ENCODE data around the gene FAM20C.

FAM20C gene

DNA sequence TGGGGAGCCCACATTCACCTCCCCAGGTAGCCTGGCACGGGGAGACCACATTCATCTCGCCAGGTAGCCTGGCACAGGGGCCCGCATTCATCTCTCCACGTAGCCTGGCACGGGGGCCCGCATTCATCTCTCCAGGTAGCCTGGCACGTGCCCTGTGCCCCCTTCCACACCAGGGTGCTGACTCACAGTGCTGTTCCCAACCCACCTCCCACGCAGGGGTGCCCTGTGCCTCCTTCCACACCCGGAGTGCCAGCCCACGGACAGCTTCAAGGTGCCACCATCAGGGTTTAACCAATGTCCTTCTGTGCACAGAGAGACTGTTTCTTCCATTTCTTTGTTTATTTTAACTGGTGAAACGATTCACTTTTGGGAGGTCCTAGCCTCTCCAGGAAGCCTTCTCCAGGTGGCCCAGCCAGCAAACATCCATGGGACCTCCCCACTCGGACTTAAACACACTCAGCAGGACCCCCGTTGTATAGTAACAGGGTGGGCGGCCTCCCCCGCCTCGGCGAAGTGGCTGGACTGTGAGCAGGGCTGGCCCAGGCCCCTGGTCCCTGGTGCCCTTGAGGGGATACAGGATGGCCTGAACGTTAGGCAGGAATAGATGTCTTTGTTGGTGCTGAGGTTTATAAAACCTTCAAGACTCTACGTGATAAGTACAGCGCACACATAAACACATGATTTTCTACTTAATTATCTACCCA lies 56.5 kb downstream of the FAM20C start:
- no peaks in the 10 kb centered on the region for H3K27me3 ChIP-seq
- H3K27ac ChIP-seq = no peak overlapping the region
- no peak for TF ChIP-seq Cebpa-rat (IDR thresholded peaks at IDR 0.05)
- no peak overlapping the region for H3K9ac ChIP-seq
- H4K20me1 ChIP-seq = peaks cover 42% of the 10 kb centered on the region
- H3K36me3 ChIP-seq = peaks cover 99% of the 10 kb centered on the region
- no peak overlapping the region for H3K4me3 ChIP-seq
- peaks cover 10% of the 10 kb centered on the region for H3K9me3 ChIP-seq
- no peaks in the 10 kb centered on the region; the same call in 1 of the 2 replicates for H3K4me1 ChIP-seq
- no peak overlapping the region for H3K4me2 ChIP-seq

DNA sequence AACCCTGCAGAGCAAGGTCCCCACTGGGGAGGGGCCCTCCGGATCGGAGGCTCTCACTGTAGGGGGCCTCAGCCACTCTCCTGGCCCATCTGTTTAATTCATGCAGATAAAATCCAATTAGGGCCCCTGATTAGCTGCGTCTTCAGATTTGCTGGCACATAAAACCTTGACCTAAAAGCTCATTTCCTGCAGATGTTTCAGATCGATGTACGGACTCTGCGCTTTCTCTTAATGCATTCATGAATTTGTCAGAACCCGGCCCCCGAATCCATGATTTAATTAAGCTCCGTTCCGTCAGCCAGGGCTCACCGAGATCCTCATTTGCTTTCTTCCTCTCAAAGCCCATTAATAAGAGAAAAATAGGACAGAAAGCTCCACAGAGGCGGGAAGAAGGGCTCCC lies 57.6 kb downstream of the FAM20C start:
- H3K4me2 ChIP-seq = no peak overlapping the region
- no peak overlapping the region for H3K27ac ChIP-seq
- no peak for TF ChIP-seq Cebpa-rat (IDR thresholded peaks at IDR 0.05)
- H3K36me3 ChIP-seq = peaks cover 100% of the 10 kb centered on the region
- no peaks in the 10 kb centered on the region for H3K27me3 ChIP-seq
- no peak overlapping the region for H3K9ac ChIP-seq
- H3K9me3 ChIP-seq = peaks cover 21% of the 10 kb centered on the region
- peaks cover 31% of the 10 kb centered on the region for H4K20me1 ChIP-seq
- no peaks in the 10 kb centered on the region; the same call in 1 of the 2 replicates for H3K4me1 ChIP-seq
- H3K4me3 ChIP-seq = no peak overlapping the region

GRCh38 chr7:250523-250922 lies 58.2 kb downstream of the FAM20C start:
- no peak overlapping the region for H3K4me2 ChIP-seq
- no peak overlapping the region for H3K27ac ChIP-seq
- peaks cover 100% of the 10 kb centered on the region for H3K36me3 ChIP-seq
- no peak overlapping the region for H3K4me3 ChIP-seq
- peaks cover 25% of the 10 kb centered on the region for H4K20me1 ChIP-seq
- peaks cover 26% of the 10 kb centered on the region for H3K9me3 ChIP-seq
- no peaks in the 10 kb centered on the region; the same call in 1 of the 2 replicates for H3K4me1 ChIP-seq
- H3K27me3 ChIP-seq = no peaks in the 10 kb centered on the region
- TF ChIP-seq Cebpa-rat (IDR thresholded peaks at IDR 0.05) = no peak
- H3K9ac ChIP-seq = no peak overlapping the region

- H3K9me3 ChIP-seq = peaks cover 31% of the 10 kb centered on the region
- H3K27ac ChIP-seq = no peak overlapping the region
- no peaks in the 10 kb centered on the region; the same call in 1 of the 2 replicates for H3K4me1 ChIP-seq
- no peak overlapping the region for H3K4me3 ChIP-seq
- TF ChIP-seq Cebpa-rat (IDR thresholded peaks at IDR 0.05) = no peak
- no peak overlapping the region for H3K4me2 ChIP-seq
- H3K27me3 ChIP-seq = no peaks in the 10 kb centered on the region
- H3K36me3 ChIP-seq = peaks cover 100% of the 10 kb centered on the region
- peaks cover 21% of the 10 kb centered on the region; the same call in 1 of the 2 replicates for H4K20me1 ChIP-seq
- H3K9ac ChIP-seq = no peak overlapping the region
Measured at GRCh38 chr7:251005-251404, 58.6 kb downstream of the FAM20C start.

GRCh38 chr7:251446-252175 lies 59.2 kb downstream of the FAM20C start:
- Histone ChIP-seq H3K4me1 (no peaks in the 10 kb centered on the region), H3K27me3 (no peaks in the 10 kb centered on the region)

GRCh38 chr7:252216-252965 lies 60.0 kb downstream of the FAM20C start:
- no peak overlapping the region for H3K4me2 ChIP-seq
- no peaks in the 10 kb centered on the region for H3K27me3 ChIP-seq
- TF ChIP-seq Cebpa-rat (IDR thresholded peaks at IDR 0.05) = no peak
- no peak overlapping the region for H3K27ac ChIP-seq
- peaks cover 100% of the 10 kb centered on the region for H3K36me3 ChIP-seq
- H3K9ac ChIP-seq = no peak overlapping the region
- H3K4me1 ChIP-seq = no peaks in the 10 kb centered on the region
- H4K20me1 ChIP-seq = peaks cover 7% of the 10 kb centered on the region; the same call in 1 of the 2 replicates
- no peak overlapping the region for H3K4me3 ChIP-seq
- peaks cover 45% of the 10 kb centered on the region for H3K9me3 ChIP-seq

More at GRCh38 chr7:251446-252175, 59.2 kb downstream of the FAM20C start:
- Histone ChIP-seq H4K20me1 (peaks cover 14% of the 10 kb centered on the region; the same call in 1 of the 2 replicates), H3K27ac (no peak overlapping the region), H3K4me2 (no peak overlapping the region), H3K36me3 (peaks cover 100% of the 10 kb centered on the region), H3K4me3 (no peak overlapping the region), H3K9ac (no peak overlapping the region), H3K9me3 (peaks cover 37% of the 10 kb centered on the region)
- TF ChIP-seq Cebpa-rat (IDR thresholded peaks at IDR 0.05) = no peak

GRCh38 chr7:252981-253380 lies 60.6 kb downstream of the FAM20C start:
- Histone ChIP-seq H3K27me3 (no peaks in the 10 kb centered on the region), H3K4me2 (no peak overlapping the region), H3K9me3 (peaks cover 51% of the 10 kb centered on the region), H3K27ac (no peak overlapping the region), H3K4me1 (no peaks in the 10 kb centered on the region), H3K9ac (no peak overlapping the region), H3K36me3 (peaks cover 100% of the 10 kb centered on the region), H3K4me3 (no peak overlapping the region), H4K20me1 (0 out of 2 replicates have a peak, but pooled peaks cover under 1% of the 10 kb centered on the region)
- TF ChIP-seq Cebpa-rat (IDR thresholded peaks at IDR 0.05) = no peak

DNA sequence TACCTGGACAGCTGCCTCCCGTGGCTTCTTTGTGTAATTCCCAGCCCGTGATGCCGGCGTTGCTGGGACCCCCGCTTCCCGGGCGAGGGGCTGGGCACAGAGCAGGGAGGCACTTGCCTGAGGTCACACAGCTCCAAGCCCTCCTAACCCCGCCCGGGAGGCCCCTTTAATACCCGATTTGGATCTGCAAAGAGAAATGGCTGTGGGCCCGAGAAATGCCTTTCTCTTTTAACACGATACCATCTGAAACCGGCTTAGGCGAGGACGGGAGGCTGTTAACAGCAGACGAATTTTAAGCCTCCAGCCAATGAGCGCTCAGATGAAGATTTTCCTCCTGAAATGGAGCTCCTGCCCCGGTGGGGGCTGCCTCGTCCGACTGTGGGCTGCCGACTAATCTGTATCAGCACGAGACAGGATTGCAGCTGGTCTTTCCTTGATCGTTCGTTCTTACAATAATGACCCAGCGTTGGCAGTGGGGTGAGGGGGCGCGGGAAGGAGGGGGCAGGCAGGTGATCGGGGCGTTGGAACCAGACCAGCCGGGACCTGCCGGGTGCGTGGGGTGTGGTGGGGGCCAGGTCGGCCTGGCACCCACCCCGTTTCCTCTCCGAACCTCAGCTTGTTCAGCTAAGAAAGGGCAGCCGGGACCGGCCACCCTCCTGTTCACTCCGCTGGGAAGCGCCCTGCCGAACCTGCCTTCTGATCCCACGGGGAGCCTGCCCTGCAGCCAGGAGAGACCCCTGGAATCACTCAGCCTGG lies 61.4 kb downstream of the FAM20C start:
- Histone ChIP-seq H3K27me3 (no peaks in the 10 kb centered on the region), H3K4me1 (no peaks in the 10 kb centered on the region), H4K20me1 (no peaks in the 10 kb centered on the region), H3K9ac (no peak overlapping the region), H3K36me3 (peaks cover 100% of the 10 kb centered on the region), H3K4me3 (no peak overlapping the region), H3K27ac (no peak overlapping the region), H3K9me3 (peaks cover 59% of the 10 kb centered on the region), H3K4me2 (no peak overlapping the region)
- no peak for TF ChIP-seq Cebpa-rat (IDR thresholded peaks at IDR 0.05)

DNA sequence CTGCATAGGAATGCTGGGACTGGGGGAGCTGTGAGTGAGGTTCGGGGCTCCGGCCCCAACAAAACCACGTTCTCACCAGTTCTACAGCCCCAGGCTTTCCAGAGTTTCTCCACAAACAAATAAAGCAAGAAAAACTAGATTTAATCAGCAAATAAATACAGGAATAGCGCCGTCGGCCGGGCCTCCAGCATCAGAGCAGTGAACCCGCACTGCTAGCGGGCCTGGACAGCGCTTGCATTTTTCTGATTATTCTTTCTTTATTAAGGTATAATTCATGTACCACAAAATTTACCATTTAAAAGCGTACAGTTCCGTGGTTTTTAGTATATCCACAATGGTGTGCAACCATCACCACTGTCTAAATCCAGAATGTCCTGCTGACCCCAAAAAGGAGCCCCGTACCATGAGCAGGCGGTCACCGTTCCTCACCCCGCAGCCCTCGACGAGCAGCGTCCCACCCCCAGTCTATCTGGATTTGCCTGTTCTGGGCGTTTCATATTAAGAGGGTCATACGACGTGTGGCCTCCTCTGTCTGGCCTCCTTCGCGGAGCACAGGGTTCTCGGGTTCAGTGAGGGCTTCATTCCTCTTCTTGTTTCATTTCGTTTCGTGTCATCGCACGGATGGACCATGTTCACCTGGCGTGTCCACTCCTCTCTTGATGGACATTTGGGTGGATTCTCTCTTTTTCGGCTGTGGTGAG lies 62.1 kb downstream of the FAM20C start:
- H3K9ac ChIP-seq = no peak overlapping the region
- H4K20me1 ChIP-seq = no peaks in the 10 kb centered on the region
- H3K4me1 ChIP-seq = no peaks in the 10 kb centered on the region
- no peaks in the 10 kb centered on the region for H3K27me3 ChIP-seq
- no peak for TF ChIP-seq Cebpa-rat (IDR thresholded peaks at IDR 0.05)
- no peak overlapping the region for H3K4me3 ChIP-seq
- H3K9me3 ChIP-seq = peaks cover 66% of the 10 kb centered on the region
- no peak overlapping the region for H3K27ac ChIP-seq
- no peak overlapping the region for H3K4me2 ChIP-seq
- peaks cover 100% of the 10 kb centered on the region for H3K36me3 ChIP-seq
